Hepatocyte (in vitro differentiated cells): Measurements from ENCODE around the gene SLC25A5. TPM values are rescaled to one million over a fixed set of nuclear protein-coding genes. Genes with fewer than 3 reads are reported as not detected.

ENCODE experiments used
- DNase-seq: peaks from one replicate; pipeline ENCODE4 v3.0.0-alpha.2; 2016; ENCODE audit warnings: low spot score
- H2AFZ ChIP-seq: fragments of 200-600 bp; sonication (generic); 2 replicates; pipeline ENCODE4 v1.6.0; 2016; ENCODE audit warnings: antibody characterized with exemption, mild to moderate bottlenecking
- H3K27ac ChIP-seq: fragments of 200-600 bp; sonication (generic); 2 replicates; pipeline ENCODE4 v1.5.1; 2016; ENCODE audit warnings: mild to moderate bottlenecking
- H3K27me3 ChIP-seq: fragments of 200-600 bp; sonication (generic); 2 replicates; pipeline ENCODE4 v1.6.1; 2016
- H3K36me3 ChIP-seq: fragments of 200-600 bp; sonication (generic); replicated peaks from 2 replicates; pipeline ENCODE4 v1.5.1; 2016; ENCODE audit warnings: low read depth; ENCODE audit not compliant: insufficient read depth
- H3K4me1 ChIP-seq: fragments of 200-600 bp; sonication (generic); 2 replicates; pipeline ENCODE4 v1.5.1; 2016; ENCODE audit warnings: mild to moderate bottlenecking, moderate library complexity; ENCODE audit not compliant: insufficient read depth
- H3K4me2 ChIP-seq: fragments of 200-600 bp; sonication (generic); 2 replicates; pipeline ENCODE4 v1.6.0; 2016
- H3K4me3 ChIP-seq: fragments of 200-600 bp; sonication (generic); 2 replicates; pipeline ENCODE4 v1.5.1; 2016; ENCODE audit warnings: mild to moderate bottlenecking
- H3K79me2 ChIP-seq: fragments of 200-600 bp; sonication (generic); 2 replicates; pipeline ENCODE4 v1.6.0; 2017; ENCODE audit warnings: mild to moderate bottlenecking
- H3K9me2 ChIP-seq: fragments of 200-600 bp; sonication (generic); replicated peaks from 2 replicates; pipeline ENCODE4 v1.6.0; 2017; ENCODE audit warnings: mild to moderate bottlenecking; ENCODE audit not compliant: insufficient read depth
- H3K9me3 ChIP-seq: fragments of 200-600 bp; sonication (generic); 2 replicates; pipeline ENCODE4 v1.5.1; 2016; ENCODE audit warnings: low read depth, mild to moderate bottlenecking
- H4K20me1 ChIP-seq: fragments of 200-600 bp; sonication (generic); 2 replicates; pipeline ENCODE4 v1.6.0; 2016; ENCODE audit warnings: mild to moderate bottlenecking; ENCODE audit not compliant: insufficient read depth, poor library complexity, severe bottlenecking
- EZH2 ChIP-seq: fragments of 200-600 bp; sonication (generic); IDR thresholded peaks from 2 replicates; pipeline ENCODE4 v1.6.1; 2016; ENCODE audit warnings: antibody characterized with exemption, mild to moderate bottlenecking, borderline replicate concordance
- EZH2phosphoT487 ChIP-seq: fragments of 200-600 bp; sonication (generic); IDR thresholded peaks from one replicate; pipeline ENCODE4 v1.6.1; 2018; ENCODE audit warnings: antibody characterized with exemption, mild to moderate bottlenecking, low read depth, moderate library complexity; ENCODE audit not compliant: unreplicated experiment, severe bottlenecking
- WGBS: methylation state at CpG from one replicate; pipeline ENCODE4 v1.1.6; 2016; ENCODE audit warnings: low lambda C conversion rate; ENCODE audit errors: missing lambda C conversion rate; 5-methylcytosine and 5-hydroxymethylcytosine counted together
- polyA plus RNA-seq: library from polyadenylated mRNA; unstranded; fragments of >200 nt; fragmentation: Nextera tagmentation; extraction: Ambion mirVana; gene quantifications from 2 replicates; pipeline ENCODE4 v1.2.1, GENCODE V29; 2016
- total RNA-seq: library from RNA; depleted of rRNA; stranded (reverse); fragments of >200 nt; gene quantifications from 2 replicates; pipeline ENCODE4 v1.2.3, GENCODE V29; 2014
- TF ChIP-seq, protein P1 (sequence below): fragments of 200-600 bp; sonication (generic); IDR thresholded peaks from 2 replicates; pipeline ENCODE4 v1.5.1; 2016; ENCODE audit warnings: antibody characterized with exemption, mild to moderate bottlenecking; ENCODE audit not compliant: poor library complexity

The SLC25A5 gene
- total and polyA plus RNA-seq, 2 experiments from 2014 or later: 282 to 343 TPM

DNA sequence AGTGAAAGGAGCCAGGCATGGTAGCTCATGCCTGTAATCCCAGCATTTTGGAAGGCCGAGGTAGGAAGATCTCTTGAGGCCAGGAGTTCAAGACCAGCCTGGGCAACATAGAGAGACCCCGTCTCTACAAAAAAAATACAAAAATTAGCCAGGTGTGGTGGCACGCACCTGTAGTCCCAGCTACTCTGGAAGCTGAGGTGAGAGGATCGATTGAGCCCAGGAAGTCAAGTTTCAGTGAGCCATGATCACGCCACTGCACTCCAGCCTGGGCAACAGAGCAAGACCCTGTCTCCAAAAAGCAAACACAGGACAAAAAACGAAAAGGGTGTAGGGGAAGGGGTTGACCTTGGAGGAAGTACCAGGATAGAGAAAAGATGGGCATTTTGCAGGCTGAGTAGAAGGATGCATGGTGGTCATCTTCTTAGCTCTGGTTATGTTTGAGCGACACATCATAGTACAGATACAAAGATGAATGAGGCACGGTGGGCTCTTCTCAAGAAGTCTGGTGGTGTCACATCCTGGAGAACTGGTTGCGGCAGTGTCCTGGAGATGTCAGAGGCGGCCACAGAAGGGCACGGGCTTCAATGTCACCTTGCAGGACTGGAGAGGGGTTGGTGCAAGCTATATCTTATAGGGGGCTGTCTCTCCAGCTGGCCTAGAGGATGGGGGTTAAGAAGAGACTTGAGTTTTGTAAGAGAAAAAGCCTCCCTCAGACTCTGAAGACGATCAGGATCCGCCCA, 32.0 kb downstream of the SLC25A5 start:
- no peak overlapping the region for H3K4me3 ChIP-seq

DNA sequence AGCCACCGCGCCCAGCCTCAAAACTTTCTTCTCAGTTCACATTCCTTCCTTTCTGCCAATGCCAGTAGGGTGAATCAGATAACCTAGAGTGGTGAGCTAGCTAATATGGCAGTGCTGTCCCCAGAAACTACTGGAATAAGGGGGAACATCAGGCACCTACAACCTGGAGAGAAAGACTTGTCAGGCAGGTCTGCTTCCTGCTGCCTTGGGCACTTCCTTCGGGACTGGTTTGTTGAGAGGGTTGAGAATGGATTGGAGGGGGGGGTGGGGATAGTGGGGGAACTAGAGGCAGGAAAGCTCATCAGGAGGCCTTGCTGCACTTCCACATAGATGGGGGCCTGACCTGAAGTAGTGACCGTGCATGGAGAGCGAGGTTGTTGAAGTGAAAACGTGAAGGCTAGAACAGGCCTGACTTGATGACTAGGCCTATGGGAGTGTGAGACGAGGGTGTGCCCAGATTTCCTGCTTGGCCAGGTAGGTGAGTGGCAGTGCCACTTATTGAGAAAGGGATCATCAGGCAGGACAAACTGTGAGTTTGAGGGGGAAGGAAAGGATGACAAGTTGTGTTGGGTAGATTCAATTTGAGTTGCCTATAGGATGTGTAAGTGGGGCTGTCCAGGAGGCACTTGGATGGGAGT, 33.4 kb downstream of the SLC25A5 start:
- DNase-seq: no peak
- no peak overlapping the region for H2AFZ ChIP-seq
- H3K9me2 ChIP-seq: no peaks in the 10 kb centered on the region
- H3K4me3 ChIP-seq: no peak overlapping the region
- no peaks in the 10 kb centered on the region for H3K36me3 ChIP-seq
- H3K27me3 ChIP-seq: no peaks in the 10 kb centered on the region
- no peaks in the 10 kb centered on the region for H3K79me2 ChIP-seq
- H3K27ac ChIP-seq: no peak overlapping the region
- H4K20me1 ChIP-seq: no peaks in the 10 kb centered on the region
- H3K4me1 ChIP-seq: peaks cover 4% of the 10 kb centered on the region
- TF ChIP-seq EZH2 (no peak), EZH2phosphoT487 (no peak)
- TF ChIP-seq, protein P1, sequence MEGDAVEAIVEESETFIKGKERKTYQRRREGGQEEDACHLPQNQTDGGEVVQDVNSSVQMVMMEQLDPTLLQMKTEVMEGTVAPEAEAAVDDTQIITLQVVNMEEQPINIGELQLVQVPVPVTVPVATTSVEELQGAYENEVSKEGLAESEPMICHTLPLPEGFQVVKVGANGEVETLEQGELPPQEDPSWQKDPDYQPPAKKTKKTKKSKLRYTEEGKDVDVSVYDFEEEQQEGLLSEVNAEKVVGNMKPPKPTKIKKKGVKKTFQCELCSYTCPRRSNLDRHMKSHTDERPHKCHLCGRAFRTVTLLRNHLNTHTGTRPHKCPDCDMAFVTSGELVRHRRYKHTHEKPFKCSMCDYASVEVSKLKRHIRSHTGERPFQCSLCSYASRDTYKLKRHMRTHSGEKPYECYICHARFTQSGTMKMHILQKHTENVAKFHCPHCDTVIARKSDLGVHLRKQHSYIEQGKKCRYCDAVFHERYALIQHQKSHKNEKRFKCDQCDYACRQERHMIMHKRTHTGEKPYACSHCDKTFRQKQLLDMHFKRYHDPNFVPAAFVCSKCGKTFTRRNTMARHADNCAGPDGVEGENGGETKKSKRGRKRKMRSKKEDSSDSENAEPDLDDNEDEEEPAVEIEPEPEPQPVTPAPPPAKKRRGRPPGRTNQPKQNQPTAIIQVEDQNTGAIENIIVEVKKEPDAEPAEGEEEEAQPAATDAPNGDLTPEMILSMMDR: no peak
- H3K4me2 ChIP-seq: no peak overlapping the region
- no peaks in the 10 kb centered on the region for H3K9me3 ChIP-seq
- 73% methylated on average over 7 of the region's 7 CpGs for WGBS

More for the DNA sequence above, 32.0 kb downstream of the SLC25A5 start:
- peaks cover 2% of the 10 kb centered on the region for H3K4me1 ChIP-seq
- H2AFZ ChIP-seq: no peak overlapping the region
- H3K9me3 ChIP-seq: no peaks in the 10 kb centered on the region
- no peaks in the 10 kb centered on the region for H3K27me3 ChIP-seq
- H3K4me2 ChIP-seq: no peak overlapping the region
- WGBS: 73% methylated on average over 12 of the region's 13 CpGs
- no peak overlapping the region for H3K27ac ChIP-seq
- TF ChIP-seq, protein P1: no peak
- TF ChIP-seq EZH2: no peak
- no peak for TF ChIP-seq EZH2phosphoT487
- no peaks in the 10 kb centered on the region for H3K79me2 ChIP-seq
- DNase-seq: no peak
- H3K36me3 ChIP-seq: no peaks in the 10 kb centered on the region
- H3K9me2 ChIP-seq: no peaks in the 10 kb centered on the region
- no peaks in the 10 kb centered on the region for H4K20me1 ChIP-seq

DNA sequence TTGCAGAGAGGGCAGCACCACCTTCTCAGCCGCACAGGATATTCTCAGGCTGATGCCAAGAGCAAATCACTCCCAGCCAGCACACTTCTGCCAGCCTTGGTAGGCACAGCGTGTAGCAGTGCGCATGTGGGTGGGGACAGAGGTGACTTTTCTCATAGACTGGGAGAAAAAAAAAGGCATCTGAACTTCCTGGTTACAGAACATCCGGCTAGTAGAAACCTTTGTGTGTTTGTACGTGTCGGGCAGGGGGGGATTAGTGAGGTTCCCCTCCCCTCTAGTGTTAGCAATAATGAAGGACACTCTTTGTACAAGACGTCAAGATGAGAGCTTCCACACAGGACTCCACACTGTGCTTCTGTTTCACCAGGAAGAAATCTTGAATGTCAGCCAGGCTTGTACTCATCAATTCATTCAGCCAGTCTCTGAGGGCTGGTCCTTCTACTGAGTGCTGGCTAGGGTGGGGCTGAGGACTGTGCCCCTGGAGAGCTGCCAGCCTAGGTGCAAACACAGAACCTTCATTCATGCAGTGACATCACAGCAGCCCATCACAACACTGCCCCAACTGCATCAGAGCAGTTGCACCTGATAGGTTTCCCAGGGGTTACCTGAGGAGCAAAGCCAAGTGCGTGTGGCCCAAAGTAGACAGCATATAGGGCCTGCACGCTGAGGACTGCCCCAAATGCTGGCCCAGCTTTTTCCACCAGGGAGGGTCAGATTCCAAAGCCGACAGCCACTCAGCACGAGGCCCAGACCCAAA, 34.7 kb downstream of the SLC25A5 start:
- Histone ChIP-seq H3K9me3 (no peaks in the 10 kb centered on the region), H3K79me2 (no peaks in the 10 kb centered on the region), H3K4me1 (peaks cover 4% of the 10 kb centered on the region), H3K27me3 (no peaks in the 10 kb centered on the region), H4K20me1 (no peaks in the 10 kb centered on the region), H3K4me2 (no peak overlapping the region), H3K36me3 (no peaks in the 10 kb centered on the region), H2AFZ (no peak overlapping the region), H3K9me2 (no peaks in the 10 kb centered on the region), H3K27ac (peak overlapping the region; percentile 68), H3K4me3 (no peak overlapping the region)
- DNase-seq: peak; percentile 30
- no peak for TF ChIP-seq EZH2phosphoT487
- TF ChIP-seq, protein P1: no peak
- no peak for TF ChIP-seq EZH2
- WGBS: 70% methylated on average over 11 of the region's 11 CpGs
